Hematopoietic multipotent progenitor cell treated with erythropoietin and hydrocortisone succinate and interleukin-3 and kit ligand, for 15 days (in vitro differentiated cells): Measurements from ENCODE around the gene CAVIN4.
A peak's percentile ranks its signal among the peaks of the same experiment; 100 is the strongest.

Experiments
- DNase-seq: peaks from one replicate; pipeline ENCODE4 v3.0.0-alpha.2; 2015; ENCODE audit warnings: low spot score

Gene CAVIN4

GRCh38 chr9:100591139-100591538 is 13.3 kb downstream of the CAVIN4 start:
- no peak for DNase-seq

- no peak for DNase-seq
Measured at GRCh38 chr9:100591639-100592412, 13.9 kb downstream of the CAVIN4 start.

GRCh38 chr9:100595391-100596199 is 17.7 kb downstream of the CAVIN4 start:
- DNase-seq = peak; percentile 60

GRCh38 chr9:100597236-100597635 is 19.4 kb downstream of the CAVIN4 start:
- DNase-seq = no peak

GRCh38 chr9:100598641-100599145 is 20.8 kb downstream of the CAVIN4 start:
- DNase-seq = peak; percentile 29

GRCh38 chr9:100600521-100601079 is 22.7 kb downstream of the CAVIN4 start:
- no peak for DNase-seq

- DNase-seq = peak; percentile 27
Measured at GRCh38 chr9:100601216-100601615, 23.3 kb downstream of the CAVIN4 start.

- DNase-seq = no peak
Measured at GRCh38 chr9:100602342-100602801, 24.5 kb downstream of the CAVIN4 start.

GRCh38 chr9:100605405-100605804 is 27.5 kb downstream of the CAVIN4 start:
- DNase-seq = no peak

- DNase-seq = no peak
Measured at GRCh38 chr9:100619194-100619593, 41.3 kb downstream of the CAVIN4 start.

- no peak for DNase-seq
Measured at GRCh38 chr9:100619665-100620064, 41.8 kb downstream of the CAVIN4 start.

GRCh38 chr9:100623969-100624368 is 46.1 kb downstream of the CAVIN4 start:
- DNase-seq = no peak

- no peak for DNase-seq
Measured at GRCh38 chr9:100626949-100627348, 49.1 kb downstream of the CAVIN4 start.

- DNase-seq = no peak
Measured at GRCh38 chr9:100637787-100638186, 59.9 kb downstream of the CAVIN4 start.
